Dermis blood vessel endothelial cell (primary cell): ENCODE measurements around the gene CYP2D6. TPM values are rescaled to one million over a fixed set of nuclear protein-coding genes. Genes with fewer than 3 reads are reported as not detected.

Experiments used
- DNase-seq: peaks from one replicate; pipeline ENCODE4 v3.0.0; 2010
- total RNA-seq: library from RNA; depleted of rRNA; stranded (reverse); fragments of >200 nt; gene quantifications from 2 replicates; pipeline ENCODE4 v1.2.3, GENCODE V29; 2014

Gene CYP2D6
- total RNA-seq, 1 donor from 2014 or later, result 0.68 TPM

GRCh38 chr22:42079319-42080251, 51.0 kb downstream of the CYP2D6 start, which contains the start of gene SMDT1:
TSS of gene SMDT1 (plus strand) at chr22:42079700. CDS start at chr22:42079769, 69 bp downstream.
- peak; percentile 99 for DNase-seq

- DNase-seq, result peak; percentile 29
Measured at GRCh38 chr22:42078469-42079318, 51.9 kb downstream of the CYP2D6 start.

GRCh38 chr22:42077486-42078125, 53.0 kb downstream of the CYP2D6 start:
- DNase-seq, result no peak

GRCh38 chr22:42076764-42077485, 53.7 kb downstream of the CYP2D6 start:
- no peak for DNase-seq

Other genes starting within 250 kb of the CYP2D6 start
- gene SHISA8, start 215.7 kb downstream of the CYP2D6 start, total RNA-seq, result not detected in 2 replicates
- not detected in 2 replicates for gene TNFRSF13C, start 204.0 kb downstream of the CYP2D6 start, total RNA-seq
- 13.1 and 34.2 TPM in 2 replicates for gene CENPM, start 183.7 kb downstream of the CYP2D6 start, total RNA-seq
- under 0.01 and 0.14 TPM in 2 replicates for gene SEPTIN3, start 161.4 kb downstream of the CYP2D6 start, total RNA-seq
- gene WBP2NL, start 132.0 kb downstream of the CYP2D6 start, total RNA-seq, result 0.34 TPM in 1 of 2 replicates, not detected in the other
- gene NAGA, start 60.0 kb downstream of the CYP2D6 start, total RNA-seq, result 22.6 and 36.9 TPM in 2 replicates
- gene PHETA2, start 56.6 kb downstream of the CYP2D6 start, total RNA-seq, result 25.7 and 32.8 TPM in 2 replicates
- gene SMDT1, start 51.1 kb downstream of the CYP2D6 start, total RNA-seq, result 3.6 and 5.4 TPM in 2 replicates
- gene NDUFA6, start 40.0 kb downstream of the CYP2D6 start, total RNA-seq, result 38.1 and 42.7 TPM in 2 replicates
- 25.7 and 29.0 TPM in 2 replicates for gene TCF20, start 139.8 kb upstream of the CYP2D6 start, total RNA-seq